Muscle layer of duodenum (tissue), 2 donors: Measurements from ENCODE around the gene TRAPPC13.
A peak's percentile ranks its signal among the peaks of the same experiment; 100 is the strongest.
"Not testable (repeated sequence)": the region's sequence is repeated elsewhere in the genome, so short reads cannot be mapped to it uniquely, and the experiment has no call there.

Experiments used
- H3K27ac ChIP-seq: one replicate; pipeline ENCODE4 v1.7.0; 2013; ENCODE audit warnings: mild to moderate bottlenecking, low read length
- H3K27me3 ChIP-seq: one replicate; pipeline ENCODE4 v1.7.0; 2013; ENCODE audit warnings: low read depth, mild to moderate bottlenecking, control low read depth, low read length
- H3K36me3 ChIP-seq, 2 donors: one replicate each; pipeline ENCODE4 v1.7.0; 2013; ENCODE audit warnings: low read length in 2 of 2, control low read depth in 1 of 2, mild to moderate bottlenecking in 1 of 2; ENCODE audit not compliant: insufficient read depth in 2 of 2, control insufficient read depth in 1 of 2
- H3K4me1 ChIP-seq, 2 donors: one replicate each; pipeline ENCODE4 v1.7.0; 2013; ENCODE audit warnings: low read length in 2 of 2, mild to moderate bottlenecking in 2 of 2, control low read depth in 1 of 2, moderate library complexity in 1 of 2; ENCODE audit not compliant: insufficient read depth in 2 of 2, control insufficient read depth in 1 of 2
- H3K4me3 ChIP-seq, 2 donors: one replicate each; pipeline ENCODE4 v1.7.0; 2013; ENCODE audit warnings: low read length in 2 of 2, low read depth in 1 of 2, mild to moderate bottlenecking in 1 of 2
- H3K9me3 ChIP-seq, 2 donors: one replicate each; pipeline ENCODE4 v1.7.0; 2013; ENCODE audit warnings: low read length in 2 of 2, control low read depth in 1 of 2, mild to moderate bottlenecking in 1 of 2; ENCODE audit not compliant: control insufficient read depth in 1 of 2
- donor health status: healthy.

TRAPPC13 gene, protein sequence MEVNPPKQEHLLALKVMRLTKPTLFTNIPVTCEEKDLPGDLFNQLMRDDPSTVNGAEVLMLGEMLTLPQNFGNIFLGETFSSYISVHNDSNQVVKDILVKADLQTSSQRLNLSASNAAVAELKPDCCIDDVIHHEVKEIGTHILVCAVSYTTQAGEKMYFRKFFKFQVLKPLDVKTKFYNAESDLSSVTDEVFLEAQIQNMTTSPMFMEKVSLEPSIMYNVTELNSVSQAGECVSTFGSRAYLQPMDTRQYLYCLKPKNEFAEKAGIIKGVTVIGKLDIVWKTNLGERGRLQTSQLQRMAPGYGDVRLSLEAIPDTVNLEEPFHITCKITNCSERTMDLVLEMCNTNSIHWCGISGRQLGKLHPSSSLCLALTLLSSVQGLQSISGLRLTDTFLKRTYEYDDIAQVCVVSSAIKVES

GRCh38 chr5:65624571-65625555 lies at the start of gene TRAPPC13, which contains the start of gene SHLD3:
Gene TRAPPC13 (plus strand): TSS chr5:65625027. CDS start chr5:65625061, 34 bp downstream.
Gene SHLD3 (plus strand): TSS chr5:65625027. CDS start chr5:65629588, 4,561 bp downstream.
- peaks cover 5 to 8% of the 10 kb centered on the region in 2 donors for H3K36me3 ChIP-seq
- H3K27me3 ChIP-seq, result no peaks in the 10 kb centered on the region
- peak within 1 kb of the TSS; percentile 82 to 90 for H3K4me3 ChIP-seq
- H3K4me1 ChIP-seq, result peaks cover 20 to 35% of the 10 kb centered on the region in 2 donors
- peak within 1 kb of the TSS; percentile 86 for H3K27ac ChIP-seq
- no peaks in the 10 kb centered on the region for H3K9me3 ChIP-seq

DNA sequence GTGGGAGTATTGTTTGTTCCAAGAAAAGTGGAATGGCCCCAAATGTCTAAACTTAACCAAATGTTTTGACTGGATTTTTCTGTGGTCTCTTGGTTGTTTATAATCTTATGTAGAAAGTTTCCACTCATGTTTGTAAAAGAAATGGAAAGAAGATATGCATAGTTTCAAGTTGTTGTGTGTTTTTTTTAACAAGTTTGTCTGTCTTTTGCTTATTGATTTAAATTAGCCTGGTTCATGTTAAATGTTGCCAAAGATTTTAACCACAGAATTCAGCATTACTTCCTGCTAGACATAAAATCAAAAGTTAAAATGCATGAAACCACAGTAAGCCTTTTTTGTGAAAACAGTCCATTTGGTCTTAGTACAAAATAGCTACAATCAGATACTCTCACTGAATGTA lies 47.7 kb upstream of the TRAPPC13 start:
- Histone ChIP-seq H3K4me3 (no peak overlapping the region), H3K36me3 (peaks cover 28 to 39% of the 10 kb centered on the region in 2 donors), H3K4me1 (no peaks in the 10 kb centered on the region), H3K27ac (no peak overlapping the region), H3K27me3 (no peaks in the 10 kb centered on the region), H3K9me3 (no peaks in the 10 kb centered on the region)

DNA sequence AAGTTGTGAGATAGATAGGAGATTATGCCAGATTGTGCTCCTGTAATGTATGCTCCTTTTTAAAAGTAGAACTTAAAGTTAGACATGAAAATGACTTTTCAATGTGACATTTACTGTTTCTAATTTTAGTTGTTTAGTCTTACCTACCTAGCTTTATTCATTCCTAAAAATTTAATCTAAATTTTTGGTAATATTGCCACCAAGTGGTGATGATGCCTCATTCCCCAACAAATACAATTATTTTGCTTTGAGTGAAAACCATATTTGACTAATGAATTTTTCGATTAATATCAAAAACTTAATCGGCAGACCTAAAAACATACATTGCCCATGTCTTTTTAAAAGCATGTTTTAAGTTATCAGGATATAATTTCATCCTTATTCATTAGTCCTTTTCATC lies 36.1 kb upstream of the TRAPPC13 start:
- H3K36me3 ChIP-seq, result peaks cover 48 to 71% of the 10 kb centered on the region in 2 donors
- no peaks in the 10 kb centered on the region for H3K27me3 ChIP-seq

GRCh38 chr5:65601761-65602160 lies 23.1 kb upstream of the TRAPPC13 start:
- H3K4me3 ChIP-seq, H3K27me3 ChIP-seq, H3K4me1 ChIP-seq, H3K9me3 ChIP-seq, H3K27ac ChIP-seq: not testable (repeated sequence)
- H3K36me3 ChIP-seq, result peaks cover 29 to 77% of the 10 kb centered on the region in 2 donors

More for the DNA sequence above, 36.1 kb upstream of the TRAPPC13 start:
- Histone ChIP-seq H3K27ac (no peak overlapping the region), H3K9me3 (no peaks in the 10 kb centered on the region), H3K4me3 (no peak overlapping the region), H3K4me1 (no peaks in the 10 kb centered on the region)

GRCh38 chr5:65611524-65611923 lies 13.3 kb upstream of the TRAPPC13 start:
- H3K9me3 ChIP-seq, result no peaks in the 10 kb centered on the region
- peaks cover 53 to 76% of the 10 kb centered on the region in 2 donors for H3K36me3 ChIP-seq
- H3K4me3 ChIP-seq, result no peak overlapping the region
- no peak overlapping the region for H3K27ac ChIP-seq
- no peaks in the 10 kb centered on the region for H3K27me3 ChIP-seq
- no peaks in the 10 kb centered on the region for H3K4me1 ChIP-seq

- Histone ChIP-seq H3K36me3 (peaks cover 53 to 68% of the 10 kb centered on the region in 2 donors), H3K4me1 (no peaks in the 10 kb centered on the region), H3K27me3 (no peaks in the 10 kb centered on the region), H3K27ac (no peak overlapping the region), H3K9me3 (no peaks in the 10 kb centered on the region), H3K4me3 (no peak overlapping the region)
Observed at GRCh38 chr5:65612298-65612907, 12.4 kb upstream of the TRAPPC13 start.

- Histone ChIP-seq H3K4me3 (no peak overlapping the region), H3K36me3 (peaks cover 2 to 7% of the 10 kb centered on the region in 2 donors), H3K27ac (no peak overlapping the region), H3K27me3 (no peaks in the 10 kb centered on the region), H3K9me3 (no peaks in the 10 kb centered on the region), H3K4me1 (peaks cover 13 to 24% of the 10 kb centered on the region in 2 donors)
Observed at GRCh38 chr5:65620021-65620420, 4.8 kb upstream of the TRAPPC13 start.

DNA sequence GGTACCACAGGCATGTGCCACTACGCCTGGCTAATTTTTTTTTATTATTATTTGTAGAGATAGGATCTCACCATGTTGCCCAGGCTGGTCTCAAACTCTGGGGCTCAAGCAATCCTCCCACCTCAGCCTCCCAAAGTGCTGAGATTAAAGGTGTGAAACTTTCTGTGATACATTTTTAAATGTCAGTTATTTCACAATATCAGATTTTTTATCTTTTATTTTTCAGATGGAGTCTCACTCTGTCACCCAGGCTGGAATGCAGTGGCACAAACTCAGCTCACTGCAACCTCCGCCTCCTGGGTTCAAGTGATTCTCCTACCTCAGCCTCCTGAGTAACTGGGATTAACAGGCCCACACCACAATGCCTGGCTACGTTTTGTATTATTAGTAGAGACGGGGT lies 2.9 kb upstream of the TRAPPC13 start:
- H3K36me3 ChIP-seq, H3K27me3 ChIP-seq, H3K9me3 ChIP-seq, H3K27ac ChIP-seq: not testable (repeated sequence)
- peak overlapping the region in 1 of 2 donors; percentile 82 for H3K4me3 ChIP-seq
- peaks cover 20 to 35% of the 10 kb centered on the region in 2 donors for H3K4me1 ChIP-seq

DNA sequence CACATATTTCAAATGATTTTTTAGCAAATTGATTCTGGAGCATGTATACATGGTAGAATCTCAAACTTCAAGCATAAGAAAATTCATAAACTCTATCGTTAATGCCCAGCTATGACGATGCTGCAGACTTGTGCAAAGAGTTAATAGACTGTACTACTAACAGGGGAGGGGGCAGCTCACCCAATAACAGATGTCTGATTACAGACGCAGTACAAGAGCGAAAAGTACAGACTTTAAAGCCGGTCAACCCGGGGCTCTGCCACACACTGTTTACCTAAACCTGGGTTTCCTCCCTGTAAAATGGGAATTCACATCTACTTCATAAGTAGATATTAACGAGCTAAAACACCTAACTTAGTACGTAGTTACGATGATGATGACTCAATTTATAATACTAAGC lies 1.3 kb upstream of the TRAPPC13 start:
- no peaks in the 10 kb centered on the region for H3K36me3 ChIP-seq
- peak overlapping the region; percentile 86 for H3K27ac ChIP-seq
- peaks cover 20 to 35% of the 10 kb centered on the region in 2 donors for H3K4me1 ChIP-seq
- H3K27me3 ChIP-seq, result no peaks in the 10 kb centered on the region
- H3K9me3 ChIP-seq, result no peaks in the 10 kb centered on the region
- H3K4me3 ChIP-seq, result peak overlapping the region; percentile 82 to 90

- no peaks in the 10 kb centered on the region for H3K9me3 ChIP-seq
- peaks cover 20 to 35% of the 10 kb centered on the region in 2 donors for H3K4me1 ChIP-seq
- H3K27me3 ChIP-seq, result no peaks in the 10 kb centered on the region
- peaks cover 0 to under 1% of the 10 kb centered on the region in 2 donors for H3K36me3 ChIP-seq
- H3K4me3 ChIP-seq, result peak within 1 kb of the TSS; percentile 82 to 90
- H3K27ac ChIP-seq, result peak within 1 kb of the TSS; percentile 86
Observed at GRCh38 chr5:65624025-65624570, 729 bp upstream of the TRAPPC13 start, which contains the start of gene TRIM23. Gene TRIM23 (minus strand): TSS chr5:65624333. CDS start chr5:65624274, 59 bp downstream.
